ENCODE measurements around the gene DCAF15.

The DCAF15 gene, protein sequence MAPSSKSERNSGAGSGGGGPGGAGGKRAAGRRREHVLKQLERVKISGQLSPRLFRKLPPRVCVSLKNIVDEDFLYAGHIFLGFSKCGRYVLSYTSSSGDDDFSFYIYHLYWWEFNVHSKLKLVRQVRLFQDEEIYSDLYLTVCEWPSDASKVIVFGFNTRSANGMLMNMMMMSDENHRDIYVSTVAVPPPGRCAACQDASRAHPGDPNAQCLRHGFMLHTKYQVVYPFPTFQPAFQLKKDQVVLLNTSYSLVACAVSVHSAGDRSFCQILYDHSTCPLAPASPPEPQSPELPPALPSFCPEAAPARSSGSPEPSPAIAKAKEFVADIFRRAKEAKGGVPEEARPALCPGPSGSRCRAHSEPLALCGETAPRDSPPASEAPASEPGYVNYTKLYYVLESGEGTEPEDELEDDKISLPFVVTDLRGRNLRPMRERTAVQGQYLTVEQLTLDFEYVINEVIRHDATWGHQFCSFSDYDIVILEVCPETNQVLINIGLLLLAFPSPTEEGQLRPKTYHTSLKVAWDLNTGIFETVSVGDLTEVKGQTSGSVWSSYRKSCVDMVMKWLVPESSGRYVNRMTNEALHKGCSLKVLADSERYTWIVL

DNA sequence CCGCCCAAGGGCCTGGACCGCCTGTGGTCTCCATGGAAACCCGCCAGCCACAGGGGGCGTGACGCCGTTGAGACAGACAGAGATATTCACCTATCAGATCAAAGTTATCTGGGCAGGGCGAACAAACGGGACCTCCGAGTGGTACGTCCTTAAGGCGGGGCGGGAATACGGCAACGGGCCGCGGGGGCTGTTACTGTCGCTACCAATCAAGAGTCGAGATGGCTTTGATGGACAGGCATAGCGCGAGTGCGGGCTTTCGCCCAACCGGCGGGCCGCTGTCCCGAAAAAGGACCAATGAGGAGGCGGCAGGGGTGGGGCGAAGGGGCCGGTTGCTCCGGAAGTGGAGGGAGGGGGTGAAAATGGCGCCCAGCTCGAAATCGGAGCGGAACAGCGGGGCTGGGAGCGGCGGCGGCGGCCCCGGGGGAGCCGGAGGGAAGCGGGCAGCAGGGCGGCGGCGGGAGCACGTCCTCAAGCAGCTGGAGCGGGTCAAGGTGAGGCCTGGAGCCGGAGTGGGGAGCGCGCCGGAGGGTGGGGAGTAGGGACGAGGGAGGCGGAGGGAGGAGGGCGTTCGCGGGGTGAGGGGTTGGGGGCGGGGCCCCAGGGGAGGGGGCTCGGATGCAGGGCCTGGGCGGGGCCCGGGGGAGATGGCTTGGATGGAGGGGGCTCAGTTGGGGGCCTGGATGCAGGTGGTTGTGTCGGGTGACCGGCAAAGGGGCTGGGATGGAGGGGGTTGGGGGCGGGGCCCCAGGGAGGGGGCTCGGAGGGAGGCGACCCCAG is at the start of gene DCAF15:
Gene DCAF15, plus strand, starts transcription at position 356 of the 777 bp plus-strand sequence. Its CDS starts 4 bp downstream, at position 360.
- TF ChIP-seq FOXM1 (IDR thresholded peaks at IDR 0.05; ENCODE audit: borderline replicate concordance, low read depth) (no peak), NFIC (IDR thresholded peaks at IDR 0.05) (no peak), CREB1 (IDR thresholded peaks at IDR 0.05; ENCODE audit: low read depth) (peak; percentile 61), YY1 (IDR thresholded peaks at IDR 0.05; ENCODE audit: low read depth) (peak; percentile 94), ZBTB7A (IDR thresholded peaks at IDR 0.05; ENCODE audit: low read depth) (no peak), TAF1 (IDR thresholded peaks at IDR 0.05; ENCODE audit: low read depth) (peak; percentile 99)
- TF ChIP-seq, protein P1, sequence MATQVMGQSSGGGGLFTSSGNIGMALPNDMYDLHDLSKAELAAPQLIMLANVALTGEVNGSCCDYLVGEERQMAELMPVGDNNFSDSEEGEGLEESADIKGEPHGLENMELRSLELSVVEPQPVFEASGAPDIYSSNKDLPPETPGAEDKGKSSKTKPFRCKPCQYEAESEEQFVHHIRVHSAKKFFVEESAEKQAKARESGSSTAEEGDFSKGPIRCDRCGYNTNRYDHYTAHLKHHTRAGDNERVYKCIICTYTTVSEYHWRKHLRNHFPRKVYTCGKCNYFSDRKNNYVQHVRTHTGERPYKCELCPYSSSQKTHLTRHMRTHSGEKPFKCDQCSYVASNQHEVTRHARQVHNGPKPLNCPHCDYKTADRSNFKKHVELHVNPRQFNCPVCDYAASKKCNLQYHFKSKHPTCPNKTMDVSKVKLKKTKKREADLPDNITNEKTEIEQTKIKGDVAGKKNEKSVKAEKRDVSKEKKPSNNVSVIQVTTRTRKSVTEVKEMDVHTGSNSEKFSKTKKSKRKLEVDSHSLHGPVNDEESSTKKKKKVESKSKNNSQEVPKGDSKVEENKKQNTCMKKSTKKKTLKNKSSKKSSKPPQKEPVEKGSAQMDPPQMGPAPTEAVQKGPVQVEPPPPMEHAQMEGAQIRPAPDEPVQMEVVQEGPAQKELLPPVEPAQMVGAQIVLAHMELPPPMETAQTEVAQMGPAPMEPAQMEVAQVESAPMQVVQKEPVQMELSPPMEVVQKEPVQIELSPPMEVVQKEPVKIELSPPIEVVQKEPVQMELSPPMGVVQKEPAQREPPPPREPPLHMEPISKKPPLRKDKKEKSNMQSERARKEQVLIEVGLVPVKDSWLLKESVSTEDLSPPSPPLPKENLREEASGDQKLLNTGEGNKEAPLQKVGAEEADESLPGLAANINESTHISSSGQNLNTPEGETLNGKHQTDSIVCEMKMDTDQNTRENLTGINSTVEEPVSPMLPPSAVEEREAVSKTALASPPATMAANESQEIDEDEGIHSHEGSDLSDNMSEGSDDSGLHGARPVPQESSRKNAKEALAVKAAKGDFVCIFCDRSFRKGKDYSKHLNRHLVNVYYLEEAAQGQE (IDR thresholded peaks at IDR 0.05; ENCODE audit: low read depth), result no peak
- TF ChIP-seq, protein P2, sequence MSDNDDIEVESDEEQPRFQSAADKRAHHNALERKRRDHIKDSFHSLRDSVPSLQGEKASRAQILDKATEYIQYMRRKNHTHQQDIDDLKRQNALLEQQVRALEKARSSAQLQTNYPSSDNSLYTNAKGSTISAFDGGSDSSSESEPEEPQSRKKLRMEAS (IDR thresholded peaks at IDR 0.05), result no peak

DNA sequence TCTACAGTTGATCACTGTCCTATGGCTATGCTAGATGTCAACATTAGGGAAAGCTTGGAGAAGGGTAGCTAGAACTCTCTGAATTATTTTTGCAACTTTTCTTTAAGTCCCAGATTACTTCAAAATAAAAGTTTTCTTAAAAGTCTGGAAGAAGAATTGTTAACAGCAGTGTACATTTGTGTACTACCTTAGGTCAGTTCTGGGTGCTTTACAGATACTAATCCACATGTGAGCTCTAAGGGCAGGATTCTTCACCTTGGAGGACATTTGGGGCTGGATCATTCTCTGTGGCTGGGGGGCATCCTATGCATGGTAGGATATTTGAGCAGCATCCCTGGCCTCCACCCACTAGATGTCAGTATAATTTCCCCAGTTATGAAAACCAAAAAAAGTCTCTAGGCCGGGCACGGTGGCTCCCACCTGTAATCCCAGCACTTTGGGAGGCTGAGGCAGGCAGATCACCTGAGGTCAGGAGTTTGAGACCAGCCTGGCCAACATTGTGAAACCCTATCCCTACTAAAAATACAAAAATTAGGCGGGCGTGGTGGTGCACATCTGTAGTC is 49.2 kb upstream of the DCAF15 start:
- TF ChIP-seq RAD21 (IDR thresholded peaks at IDR 0.05; ENCODE audit: low read depth), result 0 out of 2 replicates have a peak, but pooled peaks have one; percentile 6
- no peak for TF ChIP-seq CEBPB (IDR thresholded peaks at IDR 0.05)

DNA sequence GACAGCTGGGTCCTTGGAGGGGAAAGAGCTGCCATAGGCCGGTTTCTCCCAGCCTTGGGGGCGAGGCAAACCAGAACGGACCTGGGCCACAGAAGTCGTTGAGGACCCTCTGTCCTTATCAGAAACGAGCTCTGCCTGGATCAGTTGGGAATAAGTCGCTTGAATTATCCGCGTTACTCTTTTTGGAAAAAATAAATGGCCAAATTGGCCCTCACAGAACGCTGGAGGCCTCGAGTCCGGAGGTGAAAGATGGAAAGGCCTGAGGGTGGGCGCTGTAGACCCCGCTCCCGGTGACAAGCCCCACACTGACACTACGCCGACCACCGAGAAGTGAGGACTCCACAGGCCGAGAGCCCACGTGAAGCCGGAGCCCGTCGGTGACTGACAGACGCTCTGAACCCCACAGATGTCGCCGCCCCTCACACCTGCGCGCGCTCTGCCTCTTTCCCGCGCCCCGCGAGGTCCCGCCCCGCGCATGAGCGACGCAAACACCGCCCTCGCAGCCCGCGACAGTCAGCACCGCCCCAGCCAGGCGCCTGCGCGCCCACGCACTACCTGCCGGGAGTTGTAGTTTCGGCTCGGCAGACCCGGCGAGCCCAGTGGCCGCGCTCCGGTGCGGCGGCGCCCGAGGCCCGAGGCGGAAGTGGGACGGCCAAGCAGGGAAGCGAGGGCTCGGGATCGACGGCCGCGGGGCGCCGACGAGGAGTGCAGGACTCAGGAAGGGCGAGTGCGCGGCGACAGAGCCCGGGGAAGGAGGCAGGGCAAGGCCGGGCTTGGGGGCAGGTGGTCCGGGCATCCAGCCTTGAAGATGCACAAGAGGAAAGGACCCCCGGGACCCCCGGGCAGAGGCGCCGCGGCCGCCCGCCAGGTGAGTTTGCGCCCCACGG is 46.4 kb upstream of the DCAF15 start, which contains the start of the genes BRME1 and CC2D1A:
Gene BRME1, minus strand, starts transcription at position 484 of the 887 bp plus-strand sequence. CDS start 1,225 bp downstream, outside the sequence.
Gene CC2D1A, plus strand, starts transcription at position 568 of the 887 bp plus-strand sequence. Its CDS starts 241 bp downstream, at position 809.
- TF ChIP-seq EP300 (IDR thresholded peaks at IDR 0.05; ENCODE audit: borderline replicate concordance), result no peak
- TF ChIP-seq TCF12 (IDR thresholded peaks at IDR 0.05; ENCODE audit: low read depth), result peak; percentile 20; the same call in 1 of the 2 replicates
- no peak for TF ChIP-seq YY1 (IDR thresholded peaks at IDR 0.05; ENCODE audit: low read depth)
- TF ChIP-seq ZBTB7A (IDR thresholded peaks at IDR 0.05; ENCODE audit: low read depth), result peak; percentile 66; the same call in 1 of the 2 replicates
- TF ChIP-seq NFIC (IDR thresholded peaks at IDR 0.05), result no peak
- TF ChIP-seq, protein P1 (IDR thresholded peaks at IDR 0.05; ENCODE audit: low read depth), result no peak
- no peak for TF ChIP-seq FOXM1 (IDR thresholded peaks at IDR 0.05; ENCODE audit: borderline replicate concordance, low read depth)
- TF ChIP-seq, protein P3, sequence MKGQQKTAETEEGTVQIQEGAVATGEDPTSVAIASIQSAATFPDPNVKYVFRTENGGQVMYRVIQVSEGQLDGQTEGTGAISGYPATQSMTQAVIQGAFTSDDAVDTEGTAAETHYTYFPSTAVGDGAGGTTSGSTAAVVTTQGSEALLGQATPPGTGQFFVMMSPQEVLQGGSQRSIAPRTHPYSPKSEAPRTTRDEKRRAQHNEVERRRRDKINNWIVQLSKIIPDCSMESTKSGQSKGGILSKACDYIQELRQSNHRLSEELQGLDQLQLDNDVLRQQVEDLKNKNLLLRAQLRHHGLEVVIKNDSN (IDR thresholded peaks at IDR 0.05), result peak; percentile 45
- TF ChIP-seq CREB1 (IDR thresholded peaks at IDR 0.05; ENCODE audit: low read depth), result peak; percentile 28; the same call in 1 of the 2 replicates
- TF ChIP-seq EGR1 (IDR thresholded peaks at IDR 0.05), result peak; percentile 74
- TF ChIP-seq, protein P2 (IDR thresholded peaks at IDR 0.05), result peak; percentile 100
- no peak for TF ChIP-seq CEBPB (IDR thresholded peaks at IDR 0.05)
- no peak for TF ChIP-seq TEAD4 (IDR thresholded peaks at IDR 0.05)
- TF ChIP-seq RAD21 (IDR thresholded peaks at IDR 0.05; ENCODE audit: low read depth), result no peak
- TF ChIP-seq TAF1 (IDR thresholded peaks at IDR 0.05; ENCODE audit: low read depth), result peak; percentile 71; the same call in 1 of the 2 replicates

DNA sequence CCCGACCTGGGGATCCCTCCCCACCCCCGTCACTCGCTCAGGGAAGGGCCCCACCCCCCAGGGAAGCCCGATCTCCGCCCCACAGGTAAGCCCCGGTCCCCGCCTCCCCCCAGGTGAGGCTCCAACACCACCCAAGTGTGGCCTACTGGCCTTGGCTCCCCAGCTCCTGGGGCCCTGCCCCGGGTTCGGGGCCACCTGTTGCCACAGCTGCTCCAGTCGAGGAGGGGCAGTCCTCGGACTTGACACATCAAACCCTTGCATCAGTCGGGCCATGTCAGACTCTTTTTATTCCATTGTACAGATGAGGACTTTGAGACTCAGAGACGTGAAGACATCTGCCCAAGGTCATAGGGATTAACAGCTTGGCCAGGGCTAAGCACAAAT is 45.8 kb upstream of the DCAF15 start:
- TF ChIP-seq NFIC (IDR thresholded peaks at IDR 0.05), result no peak
- TF ChIP-seq, protein P2 (IDR thresholded peaks at IDR 0.05), result no peak
- no peak for TF ChIP-seq TAF1 (IDR thresholded peaks at IDR 0.05; ENCODE audit: low read depth)
- TF ChIP-seq, protein P3 (IDR thresholded peaks at IDR 0.05), result no peak
- no peak for TF ChIP-seq CREB1 (IDR thresholded peaks at IDR 0.05; ENCODE audit: low read depth)
- TF ChIP-seq EP300 (IDR thresholded peaks at IDR 0.05; ENCODE audit: borderline replicate concordance), result no peak
- no peak for TF ChIP-seq TCF12 (IDR thresholded peaks at IDR 0.05; ENCODE audit: low read depth)
- TF ChIP-seq CEBPB (IDR thresholded peaks at IDR 0.05), result no peak
- no peak for TF ChIP-seq EGR1 (IDR thresholded peaks at IDR 0.05)
